Right atrium auricular region (tissue), 2 donors: ENCODE results near the gene PNLIPRP1. TPM values are rescaled to one million over a fixed set of nuclear protein-coding genes. Genes with fewer than 3 reads are reported as not detected.

ENCODE experiments used
- DNase-seq: peaks from one replicate; pipeline ENCODE4 v3.0.0-alpha.2; 2019; ENCODE audit warnings: low spot score
- H3K27ac ChIP-seq, 2 donors: fragments of 200-600 bp; sonication (generic); 1 replicate in 1 of 2; 2 replicates in 1 of 2; pipeline ENCODE4 v1.5.1; 2016 to 2019
- H3K27me3 ChIP-seq, 2 donors: fragments of 200-600 bp; sonication (generic); one replicate each; pipeline versions ENCODE4 v1.5.1 to v1.6.0; 2017 to 2019
- H3K36me3 ChIP-seq: fragments of 200-600 bp; sonication (generic); one replicate; pipeline ENCODE4 v1.5.1; 2016
- H3K4me1 ChIP-seq, 2 donors: fragments of 200-600 bp; sonication (generic); one replicate each; pipeline versions ENCODE4 v1.5.1 to v1.6.0; 2017 to 2019
- H3K4me3 ChIP-seq, 2 donors: fragments of 200-600 bp; sonication (generic); 1 replicate in 1 of 2; 2 replicates in 1 of 2; pipeline ENCODE4 v1.5.1; 2017 to 2019; ENCODE audit warnings: mild to moderate bottlenecking in 1 of 2, moderate library complexity in 1 of 2
- H3K9me3 ChIP-seq, 2 donors: fragments of 200-600 bp; sonication (generic); one replicate each; pipeline ENCODE4 v1.5.1; 2019
- CTCF ChIP-seq, 2 donors: fragments of 200-600 bp; sonication (generic); IDR thresholded peaks; one replicate each; pipeline ENCODE4 v1.5.1; 2019; ENCODE audit warnings: antibody characterized with exemption in 2 of 2
- total RNA-seq, 2 donors: library from RNA; depleted of rRNA; stranded (reverse); fragments of >200 nt; gene quantifications; one replicate each; pipeline ENCODE4 v1.1.0, GENCODE V29; 2016

Gene PNLIPRP1
- total RNA-seq, 2 donors from 2014 or later = not detected

- H3K27me3 ChIP-seq = no peaks in the 10 kb centered on the region
- H3K36me3 ChIP-seq = no peaks in the 10 kb centered on the region
- H3K4me3 ChIP-seq = no peak overlapping the region
- no peak for TF ChIP-seq CTCF (IDR thresholded peaks at IDR 0.05)
- no peaks in the 10 kb centered on the region for H3K4me1 ChIP-seq
- DNase-seq = peak; percentile 50
- no peaks in the 10 kb centered on the region for H3K9me3 ChIP-seq
- H3K27ac ChIP-seq = no peak overlapping the region
Observed at GRCh38 chr10:116634126-116634975, 43.6 kb downstream of the PNLIPRP1 start.

GRCh38 chr10:116636385-116636784, 45.6 kb downstream of the PNLIPRP1 start:
- no peak for TF ChIP-seq CTCF (IDR thresholded peaks at IDR 0.05)

DNA sequence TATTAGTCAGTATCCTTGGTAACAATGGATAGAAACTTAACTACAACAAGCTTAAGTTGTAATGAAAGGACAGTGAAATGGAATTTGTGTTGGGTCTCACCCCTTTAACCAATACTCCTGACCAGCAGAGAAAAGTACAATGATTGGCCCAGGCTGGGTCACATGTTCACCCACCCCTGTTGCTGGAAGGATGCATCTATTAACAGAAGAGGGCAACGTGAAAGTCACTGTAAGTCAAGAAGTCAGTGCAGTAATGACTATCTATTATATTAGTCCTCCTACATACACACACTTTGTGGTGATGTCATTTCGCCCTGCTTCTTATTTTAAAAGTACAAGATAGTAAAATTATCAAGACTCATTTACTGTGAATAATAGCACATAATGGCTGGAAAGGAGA, 46.2 kb downstream of the PNLIPRP1 start:
- TF ChIP-seq CTCF (IDR thresholded peaks at IDR 0.05) = no peak
- no peak overlapping the region for H3K27ac ChIP-seq
- H3K27me3 ChIP-seq = no peaks in the 10 kb centered on the region
- H3K9me3 ChIP-seq = peaks cover 0 to 8% of the 10 kb centered on the region in 2 donors
- no peaks in the 10 kb centered on the region for H3K4me1 ChIP-seq
- no peak for DNase-seq
- H3K4me3 ChIP-seq = no peak overlapping the region
- H3K36me3 ChIP-seq = no peaks in the 10 kb centered on the region

More at GRCh38 chr10:116636385-116636784, 45.6 kb downstream of the PNLIPRP1 start:
- Histone ChIP-seq H3K4me3 (no peak overlapping the region), H3K27ac (no peak overlapping the region), H3K9me3 (peaks cover 0 to 8% of the 10 kb centered on the region in 2 donors), H3K27me3 (no peaks in the 10 kb centered on the region), H3K36me3 (no peaks in the 10 kb centered on the region), H3K4me1 (no peaks in the 10 kb centered on the region)
- no peak for DNase-seq

DNA sequence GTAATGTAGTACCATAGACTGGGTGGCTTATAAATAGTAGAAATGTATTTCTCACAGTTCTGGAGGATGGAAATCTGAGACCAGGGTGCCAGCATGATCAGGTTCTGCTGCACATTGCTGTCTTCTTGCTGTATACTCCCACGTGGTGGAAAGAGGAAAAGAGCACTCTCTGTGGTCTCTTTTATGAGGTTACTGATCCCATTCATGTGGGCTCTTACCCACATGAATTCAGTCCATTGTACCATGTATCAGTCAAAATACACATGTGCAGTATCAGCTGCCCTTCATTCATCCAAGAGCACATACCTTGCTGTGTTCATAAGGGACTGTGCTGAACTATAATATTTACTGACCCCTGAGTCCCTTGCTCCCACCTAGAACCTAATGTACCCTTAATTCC, 47.1 kb downstream of the PNLIPRP1 start:
- no peak overlapping the region for H3K27ac ChIP-seq
- no peaks in the 10 kb centered on the region for H3K27me3 ChIP-seq
- H3K4me3 ChIP-seq = no peak overlapping the region
- peaks cover 0 to 8% of the 10 kb centered on the region in 2 donors for H3K9me3 ChIP-seq
- no peaks in the 10 kb centered on the region for H3K4me1 ChIP-seq
- no peak for DNase-seq
- H3K36me3 ChIP-seq = no peaks in the 10 kb centered on the region
- no peak for TF ChIP-seq CTCF (IDR thresholded peaks at IDR 0.05)

- Histone ChIP-seq H3K27ac (no peak overlapping the region), H3K4me3 (no peak overlapping the region), H3K4me1 (no peaks in the 10 kb centered on the region), H3K36me3 (no peaks in the 10 kb centered on the region), H3K9me3 (peaks cover 3 to 12% of the 10 kb centered on the region in 2 donors), H3K27me3 (no peaks in the 10 kb centered on the region)
- DNase-seq = peak; percentile 46
- TF ChIP-seq CTCF (IDR thresholded peaks at IDR 0.05) = no peak
Observed at GRCh38 chr10:116646502-116646901, 55.7 kb downstream of the PNLIPRP1 start.
